Nephron (organoid): Measurements from ENCODE around the gene ZNF83.

Source experiments
- H3K27ac Mint-ChIP-seq, 3 experiments: 2 replicates each; pipeline ENCODE4 v1.8.0; 2020; ENCODE audit warnings: mixed read lengths in 3 of 3, mild to moderate bottlenecking in 2 of 3, moderate library complexity in 1 of 3
- H3K27me3 Mint-ChIP-seq: 2 replicates; pipeline ENCODE4 v1.8.0; 2021; ENCODE audit warnings: low read depth, mild to moderate bottlenecking, moderate library complexity, mixed read lengths
- H3K36me3 Mint-ChIP-seq: 2 replicates; pipeline ENCODE4 v1.8.0; 2020; ENCODE audit warnings: low read depth, mixed read lengths
- H3K4me1 Mint-ChIP-seq: 2 replicates; pipeline ENCODE4 v1.8.0; 2020; ENCODE audit warnings: mixed read lengths
- H3K4me3 Mint-ChIP-seq, 3 experiments: 2 replicates each; pipeline ENCODE4 v1.8.0; 2020; ENCODE audit warnings: mild to moderate bottlenecking in 3 of 3, mixed read lengths in 3 of 3, moderate library complexity in 2 of 3
- H3K9me3 Mint-ChIP-seq: 2 replicates; pipeline ENCODE4 v1.8.0; 2020; ENCODE audit warnings: mixed read lengths
- CTCF ChIP-seq, 3 experiments: fragments of 200-600 bp; sonication (generic); IDR thresholded peaks; one replicate each; pipeline ENCODE4 v1.5.0; 2021; ENCODE audit warnings: antibody characterized with exemption in 3 of 3; ENCODE audit not compliant: unreplicated experiment in 3 of 3

The ZNF83 gene

GRCh38 chr19:52664461-52664860 is 26.3 kb upstream of the ZNF83 start:
- H3K4me1 Mint-ChIP-seq: peaks cover 11% of the 10 kb centered on the region

GRCh38 chr19:52662631-52663030 is 24.5 kb upstream of the ZNF83 start:
- Mint-ChIP-seq H3K36me3 (peaks cover 48% of the 10 kb centered on the region), H3K9me3 (no peaks in the 10 kb centered on the region), H3K4me1 (peaks cover 11% of the 10 kb centered on the region), H3K4me3 (no peak overlapping the region), H3K27ac (peak overlapping the region in 1 of 3 experiments; percentile 90), H3K27me3 (no peaks in the 10 kb centered on the region)
- no peak for TF ChIP-seq CTCF (IDR thresholded peaks at IDR 0.05; ENCODE audit: unreplicated experiment in 3 of 3)

More at GRCh38 chr19:52664461-52664860, 26.3 kb upstream of the ZNF83 start:
- Mint-ChIP-seq H3K27me3 (no peaks in the 10 kb centered on the region), H3K4me3 (no peak overlapping the region), H3K27ac (peak overlapping the region; percentile 73 to 90 (median 88)), H3K36me3 (peaks cover 33% of the 10 kb centered on the region), H3K9me3 (no peaks in the 10 kb centered on the region)
- no peak for TF ChIP-seq CTCF (IDR thresholded peaks at IDR 0.05; ENCODE audit: unreplicated experiment in 3 of 3)

GRCh38 chr19:52660981-52661380 is 22.8 kb upstream of the ZNF83 start:
- Mint-ChIP-seq H3K9me3 (no peaks in the 10 kb centered on the region), H3K27me3 (no peaks in the 10 kb centered on the region)
- TF ChIP-seq CTCF (IDR thresholded peaks at IDR 0.05; ENCODE audit: unreplicated experiment in 3 of 3): no peak

GRCh38 chr19:52659013-52659412 is 20.9 kb upstream of the ZNF83 start:
- H3K4me3 Mint-ChIP-seq: no peak overlapping the region
- H3K36me3 Mint-ChIP-seq: peaks cover 68% of the 10 kb centered on the region
- H3K9me3 Mint-ChIP-seq: no peaks in the 10 kb centered on the region
- no peaks in the 10 kb centered on the region for H3K27me3 Mint-ChIP-seq
- no peak for TF ChIP-seq CTCF (IDR thresholded peaks at IDR 0.05; ENCODE audit: unreplicated experiment in 3 of 3)
- H3K27ac Mint-ChIP-seq: no peak overlapping the region
- H3K4me1 Mint-ChIP-seq: peaks cover 4% of the 10 kb centered on the region

More at GRCh38 chr19:52660981-52661380, 22.8 kb upstream of the ZNF83 start:
- peaks cover 11% of the 10 kb centered on the region for H3K4me1 Mint-ChIP-seq
- no peak overlapping the region for H3K4me3 Mint-ChIP-seq
- H3K27ac Mint-ChIP-seq: no peak overlapping the region
- H3K36me3 Mint-ChIP-seq: peaks cover 55% of the 10 kb centered on the region

GRCh38 chr19:52658595-52658994 is 20.4 kb upstream of the ZNF83 start:
- H3K27ac Mint-ChIP-seq: no peak overlapping the region
- no peaks in the 10 kb centered on the region for H3K9me3 Mint-ChIP-seq
- no peak overlapping the region for H3K4me3 Mint-ChIP-seq
- H3K4me1 Mint-ChIP-seq: peaks cover 4% of the 10 kb centered on the region
- no peak for TF ChIP-seq CTCF (IDR thresholded peaks at IDR 0.05; ENCODE audit: unreplicated experiment in 3 of 3)
- H3K27me3 Mint-ChIP-seq: no peaks in the 10 kb centered on the region
- peaks cover 72% of the 10 kb centered on the region for H3K36me3 Mint-ChIP-seq

GRCh38 chr19:52653161-52653560 is 15.0 kb upstream of the ZNF83 start:
- H3K27ac Mint-ChIP-seq: no peak overlapping the region
- no peaks in the 10 kb centered on the region for H3K27me3 Mint-ChIP-seq
- peaks cover 79% of the 10 kb centered on the region for H3K36me3 Mint-ChIP-seq
- H3K4me1 Mint-ChIP-seq: peaks cover 8% of the 10 kb centered on the region
- no peak overlapping the region for H3K4me3 Mint-ChIP-seq
- no peak for TF ChIP-seq CTCF (IDR thresholded peaks at IDR 0.05; ENCODE audit: unreplicated experiment in 3 of 3)
- H3K9me3 Mint-ChIP-seq: peaks cover under 1% of the 10 kb centered on the region
